Measurements from ENCODE around the gene PCNX1.
A peak's percentile ranks its signal among the peaks of the same experiment; 100 is the strongest.

The PCNX1 gene

DNA sequence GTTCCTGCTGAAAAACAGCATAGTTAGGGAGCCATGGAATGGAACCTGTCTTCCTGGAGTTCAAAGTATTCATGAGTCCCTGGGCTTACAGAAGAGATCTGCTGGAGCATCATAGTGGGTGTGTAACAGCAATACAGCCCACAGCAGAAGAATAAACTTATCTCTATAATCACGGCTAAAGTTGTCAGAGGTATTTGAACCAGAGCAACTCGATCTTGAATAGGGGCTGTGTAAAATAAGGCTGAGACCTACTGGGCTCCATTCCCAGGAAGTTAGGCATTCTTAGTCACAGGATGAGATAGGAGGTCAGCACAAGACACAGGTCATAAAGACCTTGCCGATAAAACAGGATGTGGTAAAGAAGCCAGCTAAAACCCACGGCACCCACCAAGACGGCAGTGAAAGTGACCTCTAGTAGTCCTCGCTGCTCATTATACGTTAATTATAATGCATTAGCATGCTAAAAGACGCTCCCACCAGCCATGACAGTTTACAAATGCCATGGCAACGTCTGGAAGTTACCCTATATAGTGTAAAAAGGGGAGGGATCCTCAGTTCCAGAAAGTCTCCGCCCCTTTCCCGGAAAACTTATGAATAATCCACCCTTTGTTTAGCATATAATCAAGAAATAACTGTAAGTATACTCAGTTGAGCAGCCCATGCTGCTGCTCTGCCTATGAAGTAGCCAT, 223.4 kb downstream of the PCNX1 start:
- peak; percentile 80 for DNase-seq (ENCODE audit: low read depth)
- peak overlapping the region; percentile 12 for H3K4me3 ChIP-seq (ENCODE audit: low read depth, low read length)
- TF ChIP-seq MYC (IDR thresholded peaks at IDR 0.05; ENCODE audit: low read depth, low read length) (no peak), POLR2A (IDR thresholded peaks at IDR 0.05; ENCODE audit: extremely low read depth, insufficient read length) (no peak)
- TF ChIP-seq, protein P1, sequence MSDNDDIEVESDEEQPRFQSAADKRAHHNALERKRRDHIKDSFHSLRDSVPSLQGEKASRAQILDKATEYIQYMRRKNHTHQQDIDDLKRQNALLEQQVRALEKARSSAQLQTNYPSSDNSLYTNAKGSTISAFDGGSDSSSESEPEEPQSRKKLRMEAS (IDR thresholded peaks at IDR 0.05; ENCODE audit: low read depth, low read length), result no peak
- TF ChIP-seq, protein P2, sequence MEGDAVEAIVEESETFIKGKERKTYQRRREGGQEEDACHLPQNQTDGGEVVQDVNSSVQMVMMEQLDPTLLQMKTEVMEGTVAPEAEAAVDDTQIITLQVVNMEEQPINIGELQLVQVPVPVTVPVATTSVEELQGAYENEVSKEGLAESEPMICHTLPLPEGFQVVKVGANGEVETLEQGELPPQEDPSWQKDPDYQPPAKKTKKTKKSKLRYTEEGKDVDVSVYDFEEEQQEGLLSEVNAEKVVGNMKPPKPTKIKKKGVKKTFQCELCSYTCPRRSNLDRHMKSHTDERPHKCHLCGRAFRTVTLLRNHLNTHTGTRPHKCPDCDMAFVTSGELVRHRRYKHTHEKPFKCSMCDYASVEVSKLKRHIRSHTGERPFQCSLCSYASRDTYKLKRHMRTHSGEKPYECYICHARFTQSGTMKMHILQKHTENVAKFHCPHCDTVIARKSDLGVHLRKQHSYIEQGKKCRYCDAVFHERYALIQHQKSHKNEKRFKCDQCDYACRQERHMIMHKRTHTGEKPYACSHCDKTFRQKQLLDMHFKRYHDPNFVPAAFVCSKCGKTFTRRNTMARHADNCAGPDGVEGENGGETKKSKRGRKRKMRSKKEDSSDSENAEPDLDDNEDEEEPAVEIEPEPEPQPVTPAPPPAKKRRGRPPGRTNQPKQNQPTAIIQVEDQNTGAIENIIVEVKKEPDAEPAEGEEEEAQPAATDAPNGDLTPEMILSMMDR (IDR thresholded peaks at IDR 0.05; ENCODE audit: low read depth, low read length), result no peak

DNA sequence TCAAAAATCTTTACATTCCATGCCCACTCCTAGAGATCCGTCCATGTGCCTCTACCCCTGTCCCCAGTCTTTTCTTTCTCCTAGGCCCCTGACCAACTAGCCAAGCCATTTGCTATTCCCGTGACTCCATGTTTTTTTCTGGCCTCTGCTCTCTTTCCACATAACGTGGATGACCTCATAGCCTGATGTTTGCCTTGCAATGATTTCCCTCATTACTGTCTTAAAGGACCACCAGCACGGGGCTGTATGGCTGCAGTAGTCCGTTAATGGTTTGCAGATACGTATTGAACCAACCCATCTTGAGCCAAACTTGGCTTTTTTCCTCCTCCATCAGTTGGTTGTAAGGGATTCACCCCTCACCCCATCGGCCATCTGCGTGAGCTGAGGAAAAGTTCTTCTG, 226.0 kb downstream of the PCNX1 start:
- DNase-seq (ENCODE audit: low read depth), result no peak
- TF ChIP-seq MYC (IDR thresholded peaks at IDR 0.05; ENCODE audit: low read depth, low read length), result no peak
- no peak overlapping the region for H3K4me3 ChIP-seq (ENCODE audit: low read depth, low read length)

DNA sequence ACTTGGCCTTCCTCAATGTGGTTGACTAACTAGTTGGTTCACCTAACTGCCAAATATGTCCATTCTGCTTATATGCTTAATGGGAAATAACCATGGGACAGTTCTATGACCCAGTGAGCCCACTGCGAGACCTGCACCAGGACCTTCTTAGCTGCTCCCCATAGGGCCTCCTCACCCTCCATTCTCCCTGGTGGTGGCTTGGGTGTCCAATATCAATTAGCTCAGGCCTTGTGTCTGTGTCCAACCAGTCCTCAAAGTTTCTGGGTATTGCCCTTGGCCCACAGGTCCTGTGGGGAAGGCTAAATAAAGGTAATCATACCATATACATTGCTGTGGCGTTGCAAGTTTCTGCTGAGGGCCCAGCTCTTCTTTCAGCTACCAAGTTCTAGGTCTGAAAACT, 228.2 kb downstream of the PCNX1 start:
- H3K4me3 ChIP-seq (ENCODE audit: low read depth, low read length), result no peak overlapping the region
- DNase-seq (ENCODE audit: low read depth), result no peak
- TF ChIP-seq, protein P2 (IDR thresholded peaks at IDR 0.05; ENCODE audit: low read depth, low read length), result no peak
- TF ChIP-seq MYC (IDR thresholded peaks at IDR 0.05; ENCODE audit: low read depth, low read length) (no peak), POLR2A (IDR thresholded peaks at IDR 0.05; ENCODE audit: extremely low read depth, insufficient read length) (no peak)
- TF ChIP-seq, protein P1 (IDR thresholded peaks at IDR 0.05; ENCODE audit: low read depth, low read length), result no peak

DNA sequence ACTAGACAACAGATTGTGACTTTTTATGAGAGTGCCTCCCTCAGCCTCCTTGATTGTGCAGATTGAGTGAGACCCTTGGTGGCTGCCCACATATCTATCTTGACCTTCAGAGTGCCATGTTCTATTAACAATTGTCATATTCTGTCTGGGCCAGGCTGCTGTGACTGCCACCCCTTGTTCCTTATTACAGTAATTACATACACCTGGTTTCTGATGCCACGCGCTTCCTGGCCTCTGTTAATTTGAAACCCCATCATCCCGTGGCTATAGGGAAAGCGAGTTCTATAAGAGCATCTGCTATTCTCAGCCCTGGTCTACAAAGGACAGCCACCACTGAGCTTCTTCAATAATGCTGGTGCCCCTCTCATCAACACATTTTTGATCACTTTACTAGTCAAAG, 228.7 kb downstream of the PCNX1 start:
- TF ChIP-seq, protein P2 (IDR thresholded peaks at IDR 0.05; ENCODE audit: low read depth, low read length), result no peak
- TF ChIP-seq MYC (IDR thresholded peaks at IDR 0.05; ENCODE audit: low read depth, low read length) (no peak), POLR2A (IDR thresholded peaks at IDR 0.05; ENCODE audit: extremely low read depth, insufficient read length) (no peak)
- TF ChIP-seq, protein P1 (IDR thresholded peaks at IDR 0.05; ENCODE audit: low read depth, low read length), result no peak
- no peak overlapping the region for H3K4me3 ChIP-seq (ENCODE audit: low read depth, low read length)
- DNase-seq (ENCODE audit: low read depth), result no peak

DNA sequence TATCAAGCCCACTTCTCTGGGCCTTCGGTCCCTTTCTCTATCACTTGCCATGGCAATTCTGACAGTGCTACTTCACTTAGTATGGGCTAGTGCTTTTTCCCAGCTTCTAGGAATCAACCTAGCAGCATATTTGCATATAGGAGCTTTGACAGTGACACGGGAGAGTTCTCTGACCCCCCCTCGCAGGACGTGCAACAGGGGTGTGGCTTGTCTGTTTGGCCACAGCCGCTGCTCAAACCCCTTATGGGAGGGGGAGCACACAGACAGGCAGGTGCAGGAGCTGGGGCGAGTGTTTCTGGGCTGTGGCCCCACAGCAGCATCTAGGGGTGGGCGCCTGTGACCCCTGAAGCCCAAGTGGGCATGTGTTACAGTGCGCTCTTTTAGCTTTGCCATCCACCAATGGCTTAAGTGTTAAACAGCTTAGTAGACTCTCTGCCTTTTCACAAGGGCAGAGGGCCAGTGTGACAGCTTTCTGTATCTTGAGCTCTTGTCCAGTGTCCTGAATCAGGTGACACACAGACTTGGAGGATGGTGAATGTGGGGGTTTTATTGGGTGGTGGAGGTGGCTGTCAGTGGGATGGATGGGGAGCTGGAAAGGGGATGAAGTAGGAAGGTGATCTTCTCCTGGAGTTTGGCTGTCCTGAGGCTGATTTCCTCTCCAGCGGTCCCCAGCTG, 229.3 kb downstream of the PCNX1 start:
- no peak for DNase-seq (ENCODE audit: low read depth)
- no peak overlapping the region for H3K4me3 ChIP-seq (ENCODE audit: low read depth, low read length)
- TF ChIP-seq, protein P1 (IDR thresholded peaks at IDR 0.05; ENCODE audit: low read depth, low read length), result no peak
- TF ChIP-seq MYC (IDR thresholded peaks at IDR 0.05; ENCODE audit: low read depth, low read length) (no peak), POLR2A (IDR thresholded peaks at IDR 0.05; ENCODE audit: extremely low read depth, insufficient read length) (no peak)
- TF ChIP-seq, protein P2 (IDR thresholded peaks at IDR 0.05; ENCODE audit: low read depth, low read length), result no peak
